GM18858 (cell line): ENCODE results near the gene NUDT3.
"Not testable (repeated sequence)": the region's sequence is repeated elsewhere in the genome, so short reads cannot be mapped to it uniquely, and the experiment has no call there.

Source experiments
- ATAC-seq: cut with Tn5 transposase; IDR thresholded peaks from one replicate; pipeline ENCODE4 v1.9.1; 2021; ENCODE audit not compliant: unreplicated experiment

Gene NUDT3

GRCh38 chr6:34324221-34324620, 68.2 kb downstream of the NUDT3 start:
- ATAC-seq: not testable (repeated sequence)

GRCh38 chr6:34323300-34323699, 69.2 kb downstream of the NUDT3 start:
- ATAC-seq: no peak

GRCh38 chr6:34322732-34323131, 69.7 kb downstream of the NUDT3 start:
- no peak for ATAC-seq

- no peak for ATAC-seq
Observed at GRCh38 chr6:34321821-34322220, 70.6 kb downstream of the NUDT3 start.

GRCh38 chr6:34319471-34319885, 73.0 kb downstream of the NUDT3 start:
- ATAC-seq: no peak

GRCh38 chr6:34318499-34319470, 73.7 kb downstream of the NUDT3 start:
- no peak for ATAC-seq

- ATAC-seq: no peak
Observed at GRCh38 chr6:34317882-34318498, 74.5 kb downstream of the NUDT3 start.

GRCh38 chr6:34317172-34317477, 75.3 kb downstream of the NUDT3 start:
- ATAC-seq: no peak

- ATAC-seq: no peak
Observed at GRCh38 chr6:34316431-34317171, 75.9 kb downstream of the NUDT3 start.

- no peak for ATAC-seq
Observed at GRCh38 chr6:34315780-34316179, 76.7 kb downstream of the NUDT3 start.

- no peak for ATAC-seq
Observed at GRCh38 chr6:34315256-34315655, 77.2 kb downstream of the NUDT3 start.

GRCh38 chr6:34312259-34312658, 80.2 kb downstream of the NUDT3 start:
- no peak for ATAC-seq

- ATAC-seq: no peak
Observed at GRCh38 chr6:34310817-34311216, 81.7 kb downstream of the NUDT3 start.

GRCh38 chr6:34308483-34308882, 84.0 kb downstream of the NUDT3 start:
- no peak for ATAC-seq

GRCh38 chr6:34305982-34306708, 86.3 kb downstream of the NUDT3 start:
- ATAC-seq: no peak

GRCh38 chr6:34305497-34305896, 87.0 kb downstream of the NUDT3 start:
- no peak for ATAC-seq

GRCh38 chr6:34304164-34304563, 88.3 kb downstream of the NUDT3 start:
- ATAC-seq: no peak

- ATAC-seq: no peak
Observed at GRCh38 chr6:34302929-34303328, 89.5 kb downstream of the NUDT3 start.

- no peak for ATAC-seq
Observed at GRCh38 chr6:34301408-34301807, 91.1 kb downstream of the NUDT3 start.

GRCh38 chr6:34300332-34300751, 92.1 kb downstream of the NUDT3 start:
- no peak for ATAC-seq

- ATAC-seq: no peak
Observed at GRCh38 chr6:34298941-34299340, 93.5 kb downstream of the NUDT3 start.
